Measurements from ENCODE around the gene OXNAD1. TPM values are rescaled to one million over a fixed set of nuclear protein-coding genes. Genes with fewer than 3 reads are reported as not detected.

The OXNAD1 gene
- total and polyA plus RNA-seq, 7 donors: 11.3 to 23.1 (median 14.4) TPM

DNA sequence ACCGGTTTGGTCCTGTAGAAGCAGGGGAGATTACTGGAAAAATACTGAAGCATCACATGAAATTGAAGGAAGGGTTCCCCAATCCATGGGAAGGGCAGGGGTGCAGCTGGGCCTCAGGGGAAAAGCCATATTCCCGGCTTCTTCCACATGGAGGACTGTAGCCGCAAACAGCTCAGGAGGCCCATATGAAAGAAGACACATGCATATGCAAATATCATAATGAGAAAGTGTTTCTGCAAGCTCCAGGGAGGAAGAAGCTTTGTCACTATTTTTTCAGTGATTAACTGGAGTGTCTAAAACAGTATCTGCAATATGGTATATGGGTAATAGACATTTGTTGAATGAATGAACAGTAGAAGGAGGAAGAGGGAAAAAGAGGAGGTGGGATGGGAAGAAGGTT lies 19.4 kb upstream of the OXNAD1 start:
- no peak overlapping the region for H3K4me3 ChIP-seq
- TF ChIP-seq CTCF (IDR thresholded peaks at IDR 0.05): no peak
- TF ChIP-seq POLR2A (IDR thresholded peaks at IDR 0.05): no peak
- TF ChIP-seq POLR2AphosphoS5 (IDR thresholded peaks at IDR 0.05): no peak
- no peak for TF ChIP-seq EP300 (IDR thresholded peaks at IDR 0.05)
- no peaks in the 10 kb centered on the region for H3K27me3 ChIP-seq
- no peak for DNase-seq
- H3K9me3 ChIP-seq: no peaks in the 10 kb centered on the region
- intact Hi-C loops (cut with DNase I): loop anchor here (2.0 to 5.0 kb wide), 2 partner anchors 69 to 428 kb away; no protein-coding TSS in a partner anchor
- peaks cover 0 to 19% (median 4%) of the 10 kb centered on the region in 4 donors for H3K4me1 ChIP-seq
- no peaks in the 10 kb centered on the region for H3K36me3 ChIP-seq
- no peak overlapping the region for H3K27ac ChIP-seq
- WGBS, 2 donors: 94 to 95% methylated on average over 3 of the region's 3 CpGs

GRCh38 chr3:16247282-16248061 lies 17.5 kb upstream of the OXNAD1 start:
- no peak overlapping the region for H3K4me3 ChIP-seq
- H3K36me3 ChIP-seq: no peaks in the 10 kb centered on the region
- TF ChIP-seq CTCF (IDR thresholded peaks at IDR 0.05) (peak; percentile 78 to 96 (median 82)), POLR2AphosphoS5 (IDR thresholded peaks at IDR 0.05) (no peak), POLR2A (IDR thresholded peaks at IDR 0.05) (no peak), EP300 (IDR thresholded peaks at IDR 0.05) (no peak)
- H3K4me1 ChIP-seq: peaks cover 0 to 19% (median 4%) of the 10 kb centered on the region in 4 donors
- H3K9me3 ChIP-seq: no peaks in the 10 kb centered on the region
- H3K27ac ChIP-seq: no peak overlapping the region
- peak; percentile 87 for DNase-seq
- 24 to 30% methylated on average over 17 of the region's 17 CpGs for WGBS, 2 donors
- no peaks in the 10 kb centered on the region for H3K27me3 ChIP-seq
- intact Hi-C loops (cut with DNase I): loop anchor here (1.0 to 5.0 kb wide), 3 partner anchors 71 to 430 kb away; no protein-coding TSS in a partner anchor

DNA sequence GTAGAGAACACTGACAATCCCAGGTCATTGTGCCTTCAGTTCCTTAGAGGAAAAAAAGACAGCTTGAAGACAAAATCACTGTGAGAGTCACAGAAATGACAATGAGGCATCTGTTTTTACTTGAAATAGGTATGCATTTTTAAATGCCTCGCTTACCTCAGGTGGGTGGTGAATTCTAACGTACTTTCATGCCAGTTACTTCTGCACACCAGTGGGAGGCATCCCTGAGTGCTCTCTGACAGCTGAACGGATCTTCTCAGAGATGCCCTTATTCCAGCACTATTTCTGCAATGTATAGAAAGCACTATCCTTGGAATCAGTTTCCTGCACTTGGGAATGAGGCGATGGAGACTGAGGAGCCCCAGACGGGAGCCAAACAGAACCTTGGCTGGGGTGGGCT lies 16.5 kb upstream of the OXNAD1 start:
- Histone ChIP-seq H3K27me3 (no peaks in the 10 kb centered on the region), H3K4me3 (no peak overlapping the region), H3K27ac (no peak overlapping the region), H3K4me1 (peaks cover 0 to 19% (median 4%) of the 10 kb centered on the region in 4 donors), H3K9me3 (no peaks in the 10 kb centered on the region), H3K36me3 (no peaks in the 10 kb centered on the region)
- intact Hi-C loops (cut with DNase I): loop anchor here (5.0 kb wide), 1 partner anchor 431 kb away; no protein-coding TSS in a partner anchor
- TF ChIP-seq POLR2AphosphoS5 (IDR thresholded peaks at IDR 0.05): no peak
- no peak for TF ChIP-seq EP300 (IDR thresholded peaks at IDR 0.05)
- 83 to 90% methylated on average over 5 of the region's 5 CpGs for WGBS, 2 donors
- no peak for DNase-seq

DNA sequence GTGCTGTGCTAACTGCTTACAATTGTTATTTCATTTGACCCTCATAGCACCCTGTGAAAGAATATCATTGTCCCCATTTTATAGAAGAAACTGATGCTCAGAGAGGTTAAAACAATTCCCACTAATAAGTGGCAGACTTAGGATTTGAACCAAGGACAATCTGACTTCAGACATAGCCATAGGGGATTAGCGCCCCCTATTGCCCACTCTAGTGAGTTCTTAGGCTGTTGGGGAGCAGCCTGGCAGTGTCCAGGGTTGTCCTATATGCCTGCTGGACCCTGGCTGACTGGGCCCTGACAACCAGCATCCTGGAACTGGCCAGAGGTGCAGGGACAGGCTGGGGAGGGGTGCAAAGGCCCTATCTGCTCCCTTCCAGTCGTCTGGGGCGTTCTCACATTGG lies 15.7 kb upstream of the OXNAD1 start:
- Histone ChIP-seq H3K27ac (no peak overlapping the region), H3K36me3 (no peaks in the 10 kb centered on the region), H3K27me3 (no peaks in the 10 kb centered on the region), H3K4me3 (no peak overlapping the region), H3K4me1 (peaks cover 0 to 16% (median 2%) of the 10 kb centered on the region in 4 donors), H3K9me3 (no peaks in the 10 kb centered on the region)
- no peak for TF ChIP-seq CTCF (IDR thresholded peaks at IDR 0.05)
- no peak for TF ChIP-seq EP300 (IDR thresholded peaks at IDR 0.05)
- 48 to 59% methylated on average over 3 of the region's 3 CpGs for WGBS, 2 donors
- intact Hi-C loops (cut with DNase I): loop anchor here (5.0 kb wide), 1 partner anchor 432 kb away; no protein-coding TSS in a partner anchor
- DNase-seq: no peak

DNA sequence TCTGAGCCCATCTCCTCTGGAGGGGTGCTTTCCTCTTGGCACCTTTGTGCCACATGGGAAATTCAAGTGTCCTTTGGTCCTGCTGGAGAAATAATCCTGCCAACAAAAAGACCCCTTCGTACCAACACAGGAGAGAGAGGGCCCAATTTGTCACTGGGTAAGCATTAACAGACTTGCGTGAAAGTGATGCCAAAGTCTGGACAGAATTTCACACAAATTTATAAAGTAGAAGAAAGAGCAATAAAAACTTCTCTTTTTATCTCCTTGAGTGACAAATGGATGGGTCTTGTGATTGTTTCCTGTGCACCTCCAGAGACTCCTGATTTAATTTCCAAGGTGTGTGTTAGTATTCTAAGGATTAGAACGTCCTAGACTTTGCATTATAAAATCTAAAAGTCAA lies 15.1 kb upstream of the OXNAD1 start:
- WGBS, 2 donors: 81 to 82% methylated on average over 3 of the region's 3 CpGs

More for the DNA sequence above, 15.1 kb upstream of the OXNAD1 start:
- Histone ChIP-seq H3K4me3 (no peak overlapping the region), H3K9me3 (no peaks in the 10 kb centered on the region), H3K27me3 (no peaks in the 10 kb centered on the region), H3K4me1 (peaks cover 0 to 10% (median 0%) of the 10 kb centered on the region in 4 donors), H3K36me3 (no peaks in the 10 kb centered on the region), H3K27ac (no peak overlapping the region)
- intact Hi-C loops (cut with DNase I): loop anchor here (5.0 kb wide), 1 partner anchor 433 kb away; no protein-coding TSS in a partner anchor
- DNase-seq: no peak
- TF ChIP-seq CTCF (IDR thresholded peaks at IDR 0.05) (no peak), POLR2A (IDR thresholded peaks at IDR 0.05) (no peak), EP300 (IDR thresholded peaks at IDR 0.05) (no peak), POLR2AphosphoS5 (IDR thresholded peaks at IDR 0.05) (no peak)
